ENCODE data around the gene NME3.

DNA sequence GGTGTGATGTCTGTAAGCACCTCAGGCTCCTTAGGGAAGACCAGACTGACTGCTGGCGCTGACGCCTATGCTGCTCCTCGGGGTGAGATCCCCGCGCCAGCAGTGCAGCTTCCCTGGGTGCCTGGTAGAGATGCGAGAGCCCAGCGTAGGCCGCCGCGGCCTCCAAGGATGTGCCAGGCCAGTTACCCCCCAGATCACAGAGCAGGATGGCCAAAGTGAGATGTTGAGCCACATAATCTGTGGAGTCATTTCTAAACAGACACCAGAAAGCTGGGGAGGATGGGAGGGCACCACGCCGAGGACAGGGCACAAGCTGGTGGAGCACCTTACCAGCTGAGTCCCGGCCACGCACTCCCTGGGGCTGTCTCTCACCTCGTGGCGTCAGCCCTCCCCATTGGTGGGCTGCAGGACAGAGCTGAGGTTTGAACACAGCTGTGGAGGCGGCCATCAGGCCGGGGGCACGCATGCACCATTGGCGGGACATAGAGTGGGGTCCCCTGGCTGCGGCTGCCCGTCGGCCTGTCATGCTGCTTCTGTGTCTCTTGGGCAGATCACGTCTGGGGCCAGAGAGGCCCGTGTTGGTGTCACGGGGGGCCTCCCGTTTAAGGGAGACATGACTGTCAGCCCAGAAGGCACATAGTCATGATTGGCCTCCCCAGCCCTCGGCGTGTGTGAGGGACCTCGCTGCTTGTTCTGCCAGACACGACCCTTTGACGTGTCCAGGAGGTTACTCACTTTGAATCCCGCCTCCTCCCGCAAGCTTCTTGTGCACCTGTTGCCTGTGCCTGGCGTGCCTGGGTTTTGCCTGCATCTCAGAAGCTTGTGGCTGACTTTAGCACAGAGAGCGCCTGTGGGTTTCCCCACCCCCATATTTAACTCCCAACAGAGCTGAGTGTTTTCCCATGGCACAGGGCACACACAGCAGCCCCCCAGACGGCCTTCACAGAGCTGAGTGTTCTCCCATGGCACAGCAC lies 43.4 kb downstream of the NME3 start:
- TF ChIP-seq POLR2AphosphoS5 (IDR thresholded peaks at IDR 0.05) = no peak
- TF ChIP-seq POLR2A (IDR thresholded peaks at IDR 0.05) = no peak
- TF ChIP-seq EP300 (IDR thresholded peaks at IDR 0.05) = no peak
